HG02973 (cell line): ENCODE measurements around the gene ATP2C2.

Experiments used
- ATAC-seq: cut with Tn5 transposase; IDR thresholded peaks from one replicate; pipeline ENCODE4 v1.9.1; 2021; ENCODE audit warnings: moderate library complexity; ENCODE audit not compliant: unreplicated experiment

Gene ATP2C2

DNA sequence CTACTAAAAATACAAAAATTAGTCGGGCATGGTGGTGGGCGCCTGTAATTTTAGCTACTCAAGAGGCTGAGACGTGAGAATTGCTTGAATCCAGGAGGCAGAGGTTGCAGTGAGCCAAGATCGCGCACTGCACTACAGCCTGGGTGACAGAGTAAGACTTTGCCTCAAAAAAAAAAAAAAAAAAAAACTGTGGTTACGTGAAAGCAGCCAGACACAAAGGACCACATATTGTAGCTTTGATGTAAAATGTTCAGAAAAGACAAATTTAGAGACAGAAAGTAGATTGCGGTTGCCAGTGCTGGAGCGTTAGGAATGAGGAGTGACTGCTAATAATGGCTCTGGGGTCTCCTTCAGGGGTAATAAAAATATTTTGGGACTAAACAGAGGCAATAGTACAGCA, 140.2 kb downstream of the ATP2C2 start:
- ATAC-seq: no peak

DNA sequence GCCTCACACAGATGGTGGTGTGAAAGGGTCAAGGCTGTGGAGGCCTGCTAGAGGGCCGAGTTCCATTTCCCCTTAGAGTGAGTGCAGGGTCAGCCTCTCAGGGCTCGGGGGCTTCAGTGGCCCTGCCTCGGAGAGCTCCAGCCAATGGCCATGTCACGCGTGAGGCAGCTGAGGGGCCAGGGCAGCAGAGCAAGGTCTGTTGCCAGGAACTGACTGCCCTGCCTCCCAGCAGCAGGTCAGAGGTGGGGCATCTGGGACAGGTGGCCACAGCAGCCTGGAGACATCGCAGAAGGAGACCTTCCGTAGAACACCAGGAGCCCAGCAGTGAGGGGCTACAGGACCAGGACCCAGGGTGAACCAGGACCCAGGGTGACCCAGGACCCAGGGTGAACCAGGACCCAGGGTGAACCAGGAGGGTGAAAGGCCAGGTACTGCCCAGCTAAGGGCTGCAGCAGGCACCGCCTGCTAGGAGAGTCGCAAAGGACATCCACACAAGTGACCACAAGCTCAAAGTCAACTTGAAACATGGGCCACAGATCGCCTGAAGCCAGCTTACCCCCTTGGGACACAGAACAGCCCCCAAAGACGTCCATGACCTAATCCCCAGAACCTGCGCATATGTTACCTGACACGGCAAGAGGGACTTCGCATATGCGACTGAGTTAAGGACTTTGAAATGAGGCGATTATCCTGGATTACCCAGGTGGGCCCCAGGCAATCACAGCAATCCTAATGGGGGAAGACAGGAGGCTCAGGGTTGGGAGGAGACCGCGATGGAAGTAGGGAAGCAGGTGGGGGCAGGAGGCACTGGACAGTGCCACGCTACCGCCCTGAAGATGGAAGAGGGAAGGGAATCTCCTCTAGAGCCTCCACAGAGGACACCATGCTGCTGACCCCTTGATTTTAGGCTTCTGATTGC, 141.0 kb downstream of the ATP2C2 start:
- ATAC-seq: no peak

DNA sequence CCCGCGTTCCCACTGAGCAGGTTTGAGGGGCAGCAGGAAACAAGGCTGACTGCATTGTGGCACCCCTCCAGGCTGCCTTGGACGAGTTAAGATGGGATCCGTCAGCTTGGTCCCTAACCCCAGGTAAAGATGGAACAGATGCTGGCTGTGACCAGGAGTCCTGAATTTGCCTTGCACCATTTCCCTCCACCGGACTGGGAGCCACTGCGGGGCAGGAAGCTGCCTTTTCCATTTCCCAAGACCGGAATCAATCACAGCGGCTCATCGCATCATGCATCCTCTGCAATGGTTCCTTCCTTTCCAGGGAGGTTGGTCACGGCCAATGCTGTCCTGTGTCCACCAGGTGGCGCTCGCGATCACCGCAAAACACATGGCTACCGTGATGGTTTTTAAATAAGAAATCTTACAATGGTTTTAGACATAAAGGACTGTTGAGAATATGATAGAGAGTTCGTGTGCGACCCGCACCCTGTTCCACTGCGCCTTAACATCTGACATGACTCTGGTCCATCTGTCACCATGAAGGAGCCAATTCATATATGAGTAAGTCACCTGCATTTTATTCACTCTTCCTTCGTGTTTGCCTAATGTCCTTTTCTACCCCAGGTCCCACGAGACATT, 143.0 kb downstream of the ATP2C2 start:
- ATAC-seq: no peak

DNA sequence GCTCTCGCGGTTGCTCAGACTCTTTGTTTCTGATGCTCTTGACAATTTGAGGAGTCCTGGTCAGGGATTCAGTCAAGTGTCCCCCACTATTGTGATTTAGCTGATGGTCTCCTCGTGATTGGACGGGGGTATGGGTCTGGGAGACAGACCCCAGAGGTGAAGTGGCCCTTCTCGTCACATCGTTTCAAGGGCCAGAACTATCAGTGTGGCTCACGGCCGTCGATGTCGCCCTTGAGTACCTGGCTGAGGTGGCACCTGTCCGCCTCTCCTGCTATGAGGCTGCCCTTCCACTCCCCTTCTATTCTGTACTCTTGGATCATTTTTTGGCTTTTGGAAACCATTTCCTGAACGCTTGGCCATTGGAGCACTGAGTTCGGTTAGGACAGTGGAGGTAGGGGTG, 143.5 kb downstream of the ATP2C2 start:
- no peak for ATAC-seq

DNA sequence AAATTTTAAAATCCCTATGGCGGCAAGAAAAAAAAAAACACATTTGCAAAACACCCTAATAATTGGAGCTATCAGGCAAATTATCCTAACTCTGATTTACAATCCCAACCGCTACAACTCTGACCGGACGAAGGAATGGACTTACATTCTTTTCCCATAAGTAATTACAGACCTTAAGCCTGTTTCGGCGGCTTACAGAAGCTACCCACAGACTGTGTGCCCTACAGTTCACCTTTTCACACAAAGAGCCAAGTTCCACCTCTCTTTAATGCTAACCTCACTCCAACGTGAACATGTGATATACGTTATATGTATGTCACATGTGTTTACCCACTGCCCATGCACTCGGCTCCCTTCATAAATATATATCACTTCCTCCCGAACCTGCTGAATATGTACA, 144.8 kb downstream of the ATP2C2 start:
- no peak for ATAC-seq

DNA sequence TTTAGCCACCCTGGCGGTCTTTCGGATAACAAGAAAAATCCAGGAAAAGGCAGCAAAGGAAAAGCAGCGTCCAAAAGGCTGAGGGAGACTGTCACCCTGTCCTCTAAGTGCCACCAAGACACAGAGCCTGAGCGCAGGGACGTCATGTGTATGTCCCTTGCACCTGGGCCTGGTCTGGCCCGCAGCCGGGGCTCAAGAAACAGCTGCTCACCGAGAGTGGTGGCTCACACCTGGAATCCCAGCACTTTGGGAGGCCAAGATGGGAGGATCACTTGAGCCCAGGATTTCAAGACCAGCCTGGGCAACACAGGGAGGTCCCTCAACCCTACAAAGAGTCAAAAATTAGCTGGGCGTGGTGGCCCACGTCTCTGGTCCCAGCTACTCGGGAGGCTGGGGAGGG, 145.3 kb downstream of the ATP2C2 start:
- ATAC-seq: no peak
